Neural progenitor cell (in vitro differentiated cells): Measurements from ENCODE around the gene KCNQ1.

Experiments
- EZH2 ChIP-seq: fragments of 200-600 bp; sonication (generic); IDR thresholded peaks from 2 replicates; pipeline ENCODE4 v1.6.1; 2017; ENCODE audit warnings: antibody characterized with exemption, mild to moderate bottlenecking, moderate library complexity
- EZH2phosphoT487 ChIP-seq: fragments of 200-600 bp; sonication (generic); IDR thresholded peaks from 2 replicates; pipeline ENCODE4 v1.6.1; 2017; ENCODE audit warnings: antibody characterized with exemption
- TF ChIP-seq, protein P1 (sequence below): fragments of 200-600 bp; sonication (generic); IDR thresholded peaks from 2 replicates; pipeline ENCODE4 v1.5.1; 2017; ENCODE audit warnings: antibody characterized with exemption, mild to moderate bottlenecking

DNA sequence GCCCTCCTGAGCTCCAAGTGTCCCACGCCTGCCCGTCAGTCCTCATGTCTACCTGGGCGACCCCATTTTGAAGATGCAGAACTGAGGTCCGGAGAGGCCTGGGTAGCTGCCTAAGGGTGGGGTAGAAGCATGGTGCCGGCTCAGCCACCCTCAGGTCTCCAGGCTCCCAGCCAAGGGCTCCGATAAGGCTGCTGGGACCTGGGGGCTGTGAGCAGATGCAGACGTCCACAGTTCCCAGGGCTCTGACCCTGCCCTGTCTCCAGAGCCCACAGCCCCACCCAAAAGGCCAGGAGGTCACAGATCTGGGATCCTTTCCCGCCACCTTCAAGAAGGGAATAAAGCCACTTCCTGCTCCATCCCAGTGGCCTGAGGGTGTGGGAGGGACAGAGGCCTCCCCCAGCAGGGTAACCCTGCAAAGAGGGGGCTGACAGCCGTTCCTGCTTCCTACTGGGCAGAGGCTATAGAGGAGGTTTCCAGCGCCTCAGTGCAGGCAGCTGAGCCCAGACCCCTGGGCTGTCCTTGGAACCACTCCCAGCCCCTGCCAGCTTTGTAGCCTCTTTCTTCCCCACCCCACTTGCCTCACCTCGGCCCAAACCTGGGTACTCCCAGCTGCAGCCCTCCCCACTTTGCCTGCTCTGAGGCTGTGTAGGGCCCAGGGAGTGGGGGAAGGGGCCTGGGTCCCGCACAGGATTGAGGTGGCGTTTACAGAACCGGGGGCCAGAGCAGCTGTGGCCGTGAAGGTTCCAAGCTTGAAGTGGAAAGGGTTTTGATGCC is 355.3 kb downstream of the KCNQ1 start:
- TF ChIP-seq, protein P1, sequence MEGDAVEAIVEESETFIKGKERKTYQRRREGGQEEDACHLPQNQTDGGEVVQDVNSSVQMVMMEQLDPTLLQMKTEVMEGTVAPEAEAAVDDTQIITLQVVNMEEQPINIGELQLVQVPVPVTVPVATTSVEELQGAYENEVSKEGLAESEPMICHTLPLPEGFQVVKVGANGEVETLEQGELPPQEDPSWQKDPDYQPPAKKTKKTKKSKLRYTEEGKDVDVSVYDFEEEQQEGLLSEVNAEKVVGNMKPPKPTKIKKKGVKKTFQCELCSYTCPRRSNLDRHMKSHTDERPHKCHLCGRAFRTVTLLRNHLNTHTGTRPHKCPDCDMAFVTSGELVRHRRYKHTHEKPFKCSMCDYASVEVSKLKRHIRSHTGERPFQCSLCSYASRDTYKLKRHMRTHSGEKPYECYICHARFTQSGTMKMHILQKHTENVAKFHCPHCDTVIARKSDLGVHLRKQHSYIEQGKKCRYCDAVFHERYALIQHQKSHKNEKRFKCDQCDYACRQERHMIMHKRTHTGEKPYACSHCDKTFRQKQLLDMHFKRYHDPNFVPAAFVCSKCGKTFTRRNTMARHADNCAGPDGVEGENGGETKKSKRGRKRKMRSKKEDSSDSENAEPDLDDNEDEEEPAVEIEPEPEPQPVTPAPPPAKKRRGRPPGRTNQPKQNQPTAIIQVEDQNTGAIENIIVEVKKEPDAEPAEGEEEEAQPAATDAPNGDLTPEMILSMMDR = no peak
- TF ChIP-seq EZH2 = no peak
- no peak for TF ChIP-seq EZH2phosphoT487
